ENCODE results near the gene IGF2.

DNA sequence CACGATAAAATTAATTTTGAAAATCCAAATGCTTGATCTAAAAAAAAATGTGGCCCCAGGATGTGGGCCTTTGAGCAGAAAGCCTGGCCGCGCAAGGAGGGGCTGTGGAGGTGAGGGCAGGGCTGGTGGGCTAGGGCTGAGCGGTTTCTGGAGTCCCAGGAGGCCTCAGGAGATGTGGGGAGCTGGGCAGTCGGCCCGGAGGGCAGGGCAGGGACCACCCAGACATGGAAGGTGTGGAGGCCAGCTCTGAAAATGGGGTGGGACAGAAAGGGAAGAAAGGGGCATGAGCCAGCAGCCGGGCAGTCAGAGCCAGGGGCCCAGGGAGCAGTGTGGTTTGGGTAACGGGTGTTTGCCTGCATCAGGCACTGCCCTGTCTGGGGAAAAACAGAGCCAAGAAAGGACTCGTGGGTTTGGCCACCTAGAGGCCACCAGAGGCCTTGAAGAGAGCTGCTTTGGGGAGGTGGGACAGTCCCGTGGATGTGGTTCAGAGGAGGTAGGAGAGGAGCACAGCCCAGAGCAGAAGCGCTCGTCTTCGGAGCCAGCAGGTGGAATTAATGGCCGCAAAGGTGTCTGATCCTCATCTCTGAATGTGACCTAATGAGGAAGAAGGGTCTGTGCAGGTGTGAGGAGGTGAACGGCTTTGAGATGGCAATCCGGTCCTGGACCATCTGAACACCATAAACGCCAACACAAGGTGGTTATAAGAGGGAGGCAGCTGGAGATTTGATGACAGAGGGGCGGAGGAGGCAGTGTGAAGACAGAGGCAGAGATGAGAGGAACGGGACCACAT, 50.2 kb downstream of the IGF2 start:
- no peak for TF ChIP-seq SUZ12 (IDR thresholded peaks at IDR 0.05; ENCODE audit: extremely low read depth, insufficient read depth, insufficient read length)
- TF ChIP-seq YY1 (IDR thresholded peaks at IDR 0.05; ENCODE audit: insufficient read depth, insufficient read length): no peak
